ENCODE data around the gene NDUFAF2.
"Not testable (repeated sequence)": the region's sequence is repeated elsewhere in the genome, so short reads cannot be mapped to it uniquely, and the experiment has no call there.

The NDUFAF2 gene, protein sequence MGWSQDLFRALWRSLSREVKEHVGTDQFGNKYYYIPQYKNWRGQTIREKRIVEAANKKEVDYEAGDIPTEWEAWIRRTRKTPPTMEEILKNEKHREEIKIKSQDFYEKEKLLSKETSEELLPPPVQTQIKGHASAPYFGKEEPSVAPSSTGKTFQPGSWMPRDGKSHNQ

GRCh38 chr5:60944904-60945812 is at the start of gene NDUFAF2, which contains the start of gene ERCC8:
NDUFAF2 (plus strand) TSS chr5:60945205; CDS start chr5:60945256, 51 bp downstream.
ERCC8 (minus strand) TSS chr5:60945070; CDS start chr5:60945008, 62 bp downstream.
- DNase-seq: peak; percentile 90

- DNase-seq: no peak
Measured at GRCh38 chr5:60896991-60897390, 48.0 kb upstream of the NDUFAF2 start.

GRCh38 chr5:60903356-60903755 is 41.6 kb upstream of the NDUFAF2 start:
- no peak for DNase-seq

DNA sequence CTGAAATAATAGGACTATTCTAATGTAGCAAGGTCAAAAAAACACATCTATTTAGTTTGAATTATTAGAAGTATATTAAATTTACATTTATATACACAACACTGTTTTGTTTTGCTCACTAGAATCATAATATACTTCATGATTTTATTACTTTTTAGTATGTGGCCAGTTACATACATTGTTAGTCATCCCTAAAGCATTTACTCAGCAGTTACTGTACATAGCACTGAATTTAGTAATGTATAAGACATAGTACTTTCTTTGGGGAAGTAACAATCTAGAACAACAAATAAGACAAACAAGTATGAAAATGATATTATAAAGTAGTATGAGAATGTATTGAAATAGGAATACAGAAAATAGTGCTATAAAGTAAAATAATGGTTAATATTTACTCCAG is 28.4 kb upstream of the NDUFAF2 start:
- no peak for DNase-seq

GRCh38 chr5:60918466-60918865 is 26.5 kb upstream of the NDUFAF2 start:
- no peak for DNase-seq

GRCh38 chr5:60927450-60927849 is 17.6 kb upstream of the NDUFAF2 start:
- no peak for DNase-seq

DNA sequence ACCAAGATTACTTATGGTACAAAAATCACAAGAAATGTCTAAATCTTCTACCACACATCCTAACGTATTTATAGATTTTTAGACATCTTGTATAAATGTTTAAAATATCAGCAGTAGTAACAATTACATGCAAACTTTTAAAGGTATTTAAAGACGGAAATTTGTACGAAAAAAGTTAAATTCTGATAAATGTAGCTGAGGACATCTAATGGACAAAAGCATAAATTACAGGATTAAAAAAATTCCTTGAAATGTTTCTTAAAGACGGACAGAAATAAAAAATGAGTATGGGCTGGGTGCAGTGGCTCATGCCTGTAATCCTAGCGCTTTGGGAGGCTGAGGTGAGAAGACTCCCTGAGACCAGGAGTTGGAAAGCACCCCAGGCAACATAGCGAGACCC is 16.0 kb upstream of the NDUFAF2 start:
- no peak for DNase-seq

- no peak for DNase-seq
Measured at GRCh38 chr5:60943624-60944023, 1.4 kb upstream of the NDUFAF2 start.

DNA sequence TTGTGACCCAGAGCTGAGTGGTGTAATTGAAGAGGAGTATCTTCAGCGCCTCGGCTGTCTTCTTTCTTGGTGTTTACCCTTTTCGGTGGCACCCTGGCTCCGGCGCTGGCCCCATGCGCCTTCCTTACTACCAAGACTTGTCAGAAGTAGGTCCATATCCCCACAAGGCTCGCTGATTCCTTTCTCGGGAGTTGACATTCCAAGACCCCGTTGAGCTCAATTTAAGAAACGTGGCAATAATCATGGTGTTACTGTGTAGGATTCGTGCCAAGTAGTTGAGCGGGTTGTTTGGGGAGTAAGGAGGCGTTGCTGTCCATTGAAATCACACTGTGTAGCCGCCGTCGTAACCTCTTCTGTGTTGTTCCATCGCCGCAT is 795 bp downstream of the NDUFAF2 start:
- peak; percentile 46 for DNase-seq

- no peak for DNase-seq
Measured at GRCh38 chr5:60948738-60949137, 3.7 kb downstream of the NDUFAF2 start.

DNA sequence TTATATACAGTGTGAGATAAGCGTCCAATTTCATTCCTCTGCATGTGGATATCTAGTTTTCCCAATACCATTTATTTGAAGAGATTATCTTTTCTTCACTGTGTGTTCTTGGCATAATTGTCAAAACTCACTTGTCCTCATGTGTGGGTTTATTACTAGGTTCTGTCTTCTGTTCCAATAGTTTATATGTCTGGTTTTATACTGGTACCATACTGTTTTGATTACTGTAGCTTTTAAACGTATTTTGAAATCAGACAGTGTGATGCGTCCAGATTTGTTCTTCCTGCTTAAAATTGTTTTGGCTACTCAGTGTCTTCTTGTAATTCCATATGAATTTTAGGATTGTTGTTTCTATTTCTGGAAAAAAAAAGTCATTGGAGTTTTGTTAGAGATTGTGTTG is 10.2 kb downstream of the NDUFAF2 start:
- no peak for DNase-seq

- DNase-seq: no peak
Measured at GRCh38 chr5:60958088-60958487, 13.1 kb downstream of the NDUFAF2 start.

GRCh38 chr5:60958712-60959111 is 13.7 kb downstream of the NDUFAF2 start:
- no peak for DNase-seq

GRCh38 chr5:60959156-60959555 is 14.2 kb downstream of the NDUFAF2 start:
- no peak for DNase-seq

- no peak for DNase-seq
Measured at GRCh38 chr5:60960591-60960990, 15.6 kb downstream of the NDUFAF2 start.

DNA sequence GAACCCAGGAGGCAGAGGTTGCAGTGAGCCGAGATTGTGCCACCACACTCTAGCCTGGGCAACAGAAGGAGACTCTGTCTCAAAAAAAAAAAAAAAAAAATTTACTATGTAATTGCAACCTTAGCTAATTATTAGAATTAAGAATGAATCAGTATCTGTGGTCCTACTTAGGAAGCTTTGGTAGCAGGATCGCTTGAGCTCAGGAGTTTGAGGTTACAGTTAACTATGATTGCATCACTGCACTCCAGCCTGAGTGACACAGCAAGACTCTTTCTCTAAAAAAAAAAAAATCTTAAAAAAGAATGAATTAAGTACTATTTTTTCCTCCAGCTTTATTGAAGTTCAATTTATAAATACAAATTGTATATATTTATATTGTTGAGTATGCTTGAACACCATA is 16.7 kb downstream of the NDUFAF2 start:
- no peak for DNase-seq

- peak; percentile 70 for DNase-seq
Measured at GRCh38 chr5:60972231-60972630, 27.2 kb downstream of the NDUFAF2 start.

DNA sequence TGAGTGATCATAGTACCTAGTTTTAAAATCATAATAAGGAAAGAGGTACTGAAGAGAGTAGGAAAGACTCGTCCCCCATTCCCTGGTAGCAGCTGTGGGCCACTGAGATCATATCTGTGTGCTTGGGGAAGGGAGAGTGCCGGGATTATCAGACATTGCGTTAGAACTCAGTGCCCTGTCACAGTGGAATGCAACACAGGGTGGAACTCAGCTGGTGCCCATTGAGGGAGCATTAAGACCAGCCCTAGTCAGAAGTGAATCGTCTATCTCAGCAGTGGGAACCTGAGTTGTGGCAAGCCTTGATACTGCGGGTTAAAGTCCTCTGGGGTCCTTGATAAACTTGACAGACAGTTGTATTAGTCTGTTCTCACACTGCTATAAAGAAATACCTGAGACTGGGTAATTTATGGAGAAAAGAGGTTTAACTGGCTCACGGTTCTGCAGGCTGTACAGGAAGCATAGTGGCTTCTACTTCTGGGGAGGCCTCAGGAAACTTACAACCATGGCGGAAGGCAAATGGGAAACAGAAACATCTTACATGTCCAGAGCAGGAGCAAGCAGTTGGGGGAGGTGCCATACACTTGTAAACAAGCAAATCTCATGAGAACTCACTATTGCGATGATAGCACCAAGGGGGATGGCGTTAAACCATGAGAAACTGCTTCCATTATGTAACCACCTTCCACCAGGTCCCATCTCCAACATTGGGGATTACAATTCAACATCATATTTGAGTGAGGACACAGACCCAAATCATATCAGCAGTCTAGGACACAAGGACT is 33.1 kb downstream of the NDUFAF2 start:
- no peak for DNase-seq

DNA sequence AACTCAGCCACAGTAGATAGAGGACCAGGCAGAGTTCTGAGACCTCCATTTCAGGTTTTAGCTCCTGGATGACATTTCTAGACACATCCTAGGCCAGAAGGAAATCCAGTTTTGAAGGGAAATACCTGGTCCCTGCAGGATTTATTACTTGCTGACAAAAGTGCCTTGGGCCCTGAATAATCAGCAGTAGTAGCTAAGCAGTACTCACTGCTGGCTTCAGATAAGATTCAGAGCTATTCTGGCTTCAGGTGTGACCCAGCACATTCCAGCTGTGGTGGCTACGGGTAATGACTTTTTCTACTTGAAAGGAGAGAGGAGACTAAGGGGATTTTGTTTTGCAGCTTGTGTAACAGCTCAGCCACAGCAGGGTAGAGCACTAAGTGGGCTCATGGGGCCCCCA is 34.0 kb downstream of the NDUFAF2 start:
- no peak for DNase-seq

GRCh38 chr5:60980511-60980910 is 35.5 kb downstream of the NDUFAF2 start:
- DNase-seq: no peak

- DNase-seq: not testable (repeated sequence)
Measured at GRCh38 chr5:60982127-60982526, 37.1 kb downstream of the NDUFAF2 start.

DNA sequence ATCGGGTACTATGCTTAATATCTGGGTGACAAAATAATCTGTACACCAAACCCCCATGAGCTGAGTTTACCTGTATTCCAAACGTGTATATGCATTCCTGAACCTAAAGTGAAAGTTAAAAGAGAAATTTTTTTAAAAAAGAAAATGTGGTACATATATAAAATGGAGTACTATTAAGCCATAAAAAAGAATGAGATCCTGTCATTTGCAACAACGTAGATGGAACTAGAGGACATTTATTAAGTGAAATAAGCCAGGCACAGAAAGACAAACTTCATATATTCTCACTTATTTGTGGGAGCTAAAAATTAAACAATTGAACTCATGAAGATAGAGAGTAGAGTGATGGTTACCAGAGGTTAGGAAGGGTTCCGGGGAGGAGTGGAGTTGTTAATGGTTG is 44.8 kb downstream of the NDUFAF2 start:
- DNase-seq: no peak

GRCh38 chr5:60992871-60993270 is 47.9 kb downstream of the NDUFAF2 start:
- no peak for DNase-seq

GRCh38 chr5:60993425-60993824 is 48.4 kb downstream of the NDUFAF2 start:
- no peak for DNase-seq

All from activated CD4-positive, alpha-beta T cell treated with anti-CD3 and anti-CD28 coated beads for 48 hours (primary cell).